ENCODE results near the gene C13orf42.

The C13orf42 gene

DNA sequence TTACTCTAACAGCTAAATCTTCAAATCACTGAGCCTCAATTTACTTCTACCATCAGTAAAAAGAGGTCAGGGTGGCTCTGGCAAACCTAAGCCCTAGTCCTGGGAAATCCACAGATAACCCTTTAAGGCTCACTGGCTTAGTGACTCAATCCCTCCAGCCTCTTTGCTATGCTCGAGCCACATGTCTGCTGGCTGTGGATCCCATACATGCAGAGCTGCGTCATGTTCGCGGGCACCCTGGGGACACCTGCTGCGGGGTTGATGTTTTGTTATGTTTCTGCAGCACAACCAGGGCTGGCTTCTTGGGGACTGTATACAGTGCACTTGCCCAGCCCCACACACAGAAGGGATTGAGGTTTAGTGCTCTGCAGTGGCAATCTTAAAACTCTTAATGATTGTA is 41.6 kb upstream of the C13orf42 start:
- Histone ChIP-seq H4K20me1 (ENCODE audit: insufficient read depth) (no peaks in the 10 kb centered on the region), H3K4me1 (ENCODE audit: low read depth, poor library complexity, severe bottlenecking) (no peaks in the 10 kb centered on the region), H3K4me3 (IDR thresholded peaks at IDR 0.05; ENCODE audit: insufficient read depth, low read depth, low read length) (no peak overlapping the region), H3K9ac (no peak overlapping the region), H3K79me2 (ENCODE audit: insufficient read depth, low read depth) (no peaks in the 10 kb centered on the region), H3K27ac (no peak overlapping the region), H3K36me3 (ENCODE audit: insufficient read depth) (no peaks in the 10 kb centered on the region), H2AFZ (ENCODE audit: low read depth) (no peak overlapping the region), H3K4me2 (no peak overlapping the region), H3K27me3 (ENCODE audit: insufficient read depth, low read depth) (no peaks in the 10 kb centered on the region)
- TF ChIP-seq, protein P1, sequence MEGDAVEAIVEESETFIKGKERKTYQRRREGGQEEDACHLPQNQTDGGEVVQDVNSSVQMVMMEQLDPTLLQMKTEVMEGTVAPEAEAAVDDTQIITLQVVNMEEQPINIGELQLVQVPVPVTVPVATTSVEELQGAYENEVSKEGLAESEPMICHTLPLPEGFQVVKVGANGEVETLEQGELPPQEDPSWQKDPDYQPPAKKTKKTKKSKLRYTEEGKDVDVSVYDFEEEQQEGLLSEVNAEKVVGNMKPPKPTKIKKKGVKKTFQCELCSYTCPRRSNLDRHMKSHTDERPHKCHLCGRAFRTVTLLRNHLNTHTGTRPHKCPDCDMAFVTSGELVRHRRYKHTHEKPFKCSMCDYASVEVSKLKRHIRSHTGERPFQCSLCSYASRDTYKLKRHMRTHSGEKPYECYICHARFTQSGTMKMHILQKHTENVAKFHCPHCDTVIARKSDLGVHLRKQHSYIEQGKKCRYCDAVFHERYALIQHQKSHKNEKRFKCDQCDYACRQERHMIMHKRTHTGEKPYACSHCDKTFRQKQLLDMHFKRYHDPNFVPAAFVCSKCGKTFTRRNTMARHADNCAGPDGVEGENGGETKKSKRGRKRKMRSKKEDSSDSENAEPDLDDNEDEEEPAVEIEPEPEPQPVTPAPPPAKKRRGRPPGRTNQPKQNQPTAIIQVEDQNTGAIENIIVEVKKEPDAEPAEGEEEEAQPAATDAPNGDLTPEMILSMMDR (conservative IDR thresholded peaks at IDR 0.05; ENCODE audit: low read depth, low read length): no peak

DNA sequence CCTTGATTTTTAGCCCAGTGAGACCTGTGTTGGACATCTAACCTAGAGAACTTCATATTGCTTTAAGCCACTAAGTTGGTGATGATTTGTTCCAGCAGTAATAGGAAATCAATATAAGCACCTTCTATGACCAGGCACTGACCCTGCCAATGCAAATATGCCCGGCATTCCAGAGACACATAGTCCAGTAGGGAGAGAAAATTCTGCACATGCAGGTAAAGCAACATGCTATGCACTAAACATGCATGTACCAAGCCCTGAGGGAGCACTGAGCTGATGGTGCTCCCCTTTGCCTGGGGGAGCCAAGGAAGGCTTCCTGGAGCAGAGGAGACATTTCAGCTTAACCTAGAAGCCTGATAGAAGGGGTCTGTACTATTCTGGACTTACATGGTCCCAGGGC is 40.4 kb upstream of the C13orf42 start:
- Histone ChIP-seq H4K20me1 (ENCODE audit: insufficient read depth) (no peaks in the 10 kb centered on the region), H3K79me2 (ENCODE audit: insufficient read depth, low read depth) (no peaks in the 10 kb centered on the region), H3K4me1 (ENCODE audit: low read depth, poor library complexity, severe bottlenecking) (no peaks in the 10 kb centered on the region), H3K4me2 (no peak overlapping the region), H3K36me3 (ENCODE audit: insufficient read depth) (no peaks in the 10 kb centered on the region), H3K27ac (no peak overlapping the region), H3K27me3 (ENCODE audit: insufficient read depth, low read depth) (no peaks in the 10 kb centered on the region), H2AFZ (ENCODE audit: low read depth) (no peak overlapping the region), H3K9ac (no peak overlapping the region), H3K4me3 (IDR thresholded peaks at IDR 0.05; ENCODE audit: insufficient read depth, low read depth, low read length) (no peak overlapping the region)
- TF ChIP-seq, protein P1 (conservative IDR thresholded peaks at IDR 0.05; ENCODE audit: low read depth, low read length): no peak

DNA sequence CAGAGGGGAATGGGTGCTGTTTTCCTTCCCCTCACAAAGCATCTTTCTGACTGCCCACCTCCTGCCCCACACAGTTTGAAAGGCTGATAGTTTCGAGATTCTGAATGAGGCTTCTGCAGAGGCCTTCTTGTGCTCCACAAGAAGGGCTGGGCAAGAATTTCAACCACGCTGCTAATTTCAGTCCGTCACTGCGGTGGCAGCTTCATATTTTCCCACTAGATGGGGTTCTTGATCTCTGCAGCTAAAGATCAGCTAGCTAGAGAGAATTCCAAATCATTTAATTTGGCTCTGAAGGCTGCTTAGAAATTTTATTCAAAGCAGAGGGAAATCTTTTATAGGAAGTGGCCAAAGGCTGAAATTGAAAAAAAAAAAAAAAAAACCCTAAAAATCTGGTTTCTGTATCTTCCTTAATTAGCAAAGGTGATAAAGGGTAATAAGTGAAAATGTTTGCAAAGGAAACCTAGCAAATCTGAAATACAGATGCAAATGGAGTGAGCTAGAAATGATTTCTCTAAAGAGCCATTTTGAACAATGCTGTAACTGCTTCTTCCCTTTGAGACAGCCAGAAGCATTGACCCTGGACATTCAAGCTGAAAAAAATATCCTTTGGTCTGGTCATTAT is 38.0 kb upstream of the C13orf42 start:
- Histone ChIP-seq H4K20me1 (ENCODE audit: insufficient read depth) (no peaks in the 10 kb centered on the region), H3K79me2 (ENCODE audit: insufficient read depth, low read depth) (no peaks in the 10 kb centered on the region), H3K4me1 (ENCODE audit: low read depth, poor library complexity, severe bottlenecking) (no peaks in the 10 kb centered on the region), H3K9ac (no peak overlapping the region), H3K4me3 (IDR thresholded peaks at IDR 0.05; ENCODE audit: insufficient read depth, low read depth, low read length) (no peak overlapping the region), H3K4me2 (no peak overlapping the region), H3K36me3 (ENCODE audit: insufficient read depth) (no peaks in the 10 kb centered on the region), H2AFZ (ENCODE audit: low read depth) (no peak overlapping the region), H3K27ac (no peak overlapping the region), H3K27me3 (ENCODE audit: insufficient read depth, low read depth) (no peaks in the 10 kb centered on the region)
- TF ChIP-seq, protein P1 (conservative IDR thresholded peaks at IDR 0.05; ENCODE audit: low read depth, low read length): no peak

DNA sequence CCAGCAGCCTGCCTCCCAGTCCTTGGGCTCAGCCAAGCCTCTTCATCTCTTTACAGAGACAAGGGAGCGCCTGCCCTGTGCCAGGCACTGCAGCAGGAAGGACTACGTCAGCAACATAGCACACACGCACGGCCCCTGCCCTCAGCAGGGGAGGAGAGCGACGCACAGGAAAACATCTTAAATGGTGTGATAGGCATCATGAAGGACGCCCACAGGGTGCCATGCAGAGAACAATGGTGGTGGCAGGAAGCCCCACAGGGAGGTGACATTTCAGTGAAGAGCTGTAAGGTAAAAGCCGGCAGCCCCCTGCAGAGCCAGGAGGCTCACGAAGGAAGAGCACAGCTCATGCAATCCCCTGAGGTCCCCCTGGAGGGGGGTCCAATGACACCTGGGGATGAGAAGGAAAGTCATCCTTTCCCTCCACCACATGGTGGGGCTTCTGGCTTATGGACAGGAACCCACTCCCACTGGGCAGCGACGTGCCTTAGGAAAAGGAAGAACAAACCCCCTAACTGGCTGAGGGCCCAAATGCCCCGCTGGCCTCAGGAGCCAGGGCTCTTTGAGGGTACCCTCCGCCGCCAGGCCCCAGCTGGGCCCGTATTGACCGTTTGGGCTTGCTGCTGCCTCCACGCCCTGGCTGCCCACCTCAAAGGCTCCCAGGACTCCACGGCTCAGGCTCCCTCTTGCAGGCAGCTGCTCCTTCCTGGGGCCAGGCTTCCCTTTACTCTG is 37.3 kb upstream of the C13orf42 start:
- H3K4me3 ChIP-seq (IDR thresholded peaks at IDR 0.05; ENCODE audit: insufficient read depth, low read depth, low read length): no peak overlapping the region
- no peaks in the 10 kb centered on the region for H3K4me1 ChIP-seq (ENCODE audit: low read depth, poor library complexity, severe bottlenecking)
- H3K79me2 ChIP-seq (ENCODE audit: insufficient read depth, low read depth): no peaks in the 10 kb centered on the region
- no peaks in the 10 kb centered on the region for H3K36me3 ChIP-seq (ENCODE audit: insufficient read depth)
- TF ChIP-seq, protein P1 (conservative IDR thresholded peaks at IDR 0.05; ENCODE audit: low read depth, low read length): no peak
- H3K4me2 ChIP-seq: no peak overlapping the region
- no peaks in the 10 kb centered on the region for H4K20me1 ChIP-seq (ENCODE audit: insufficient read depth)
- H3K27ac ChIP-seq: no peak overlapping the region
- H3K27me3 ChIP-seq (ENCODE audit: insufficient read depth, low read depth): no peaks in the 10 kb centered on the region
- H2AFZ ChIP-seq (ENCODE audit: low read depth): no peak overlapping the region
- no peak overlapping the region for H3K9ac ChIP-seq

Data from KMS-11 (cell line).